Urinary bladder (tissue), 4 donors: ENCODE measurements around the gene TBC1D14. TPM values are rescaled to one million over a fixed set of nuclear protein-coding genes. Genes with fewer than 3 reads are reported as not detected.

ENCODE experiments used
- DNase-seq: peaks from one replicate; pipeline ENCODE4 v3.0.0-alpha.2; 2015; ENCODE audit errors: extremely low spot score
- H3K27ac ChIP-seq: one replicate; pipeline ENCODE4 v1.5.1; 2013; ENCODE audit warnings: low read depth, mild to moderate bottlenecking, moderate library complexity
- H3K36me3 ChIP-seq: one replicate; pipeline ENCODE4 v1.6.1; 2013; ENCODE audit warnings: mild to moderate bottlenecking, moderate library complexity; ENCODE audit not compliant: insufficient read depth
- H3K4me1 ChIP-seq: one replicate; pipeline ENCODE4 v1.6.1; 2013; ENCODE audit warnings: mild to moderate bottlenecking, moderate library complexity; ENCODE audit not compliant: insufficient read depth
- H3K4me3 ChIP-seq: one replicate; pipeline ENCODE4 v1.5.1; 2013; ENCODE audit warnings: low read depth, low read length
- WGBS: extraction: QIAGEN DNeasy Blood & Tissue Kit; methylation state at CpG from one replicate; pipeline ENCODE4 v1.1.7; 2013; 5-methylcytosine and 5-hydroxymethylcytosine counted together
- polyA plus RNA-seq: library from polyadenylated mRNA; stranded (reverse); fragments of 200-250 nt; gene quantifications from one replicate; pipeline ENCODE4 v1.2.3, GENCODE V29; 2013
- total RNA-seq: library from RNA; depleted of rRNA; stranded (reverse); fragments of >200 nt; gene quantifications from one replicate; pipeline ENCODE4 v1.2.3, GENCODE V29; 2014
- donor health status: healthy with polysubstance abuse.
- donor health status: healthy.

TBC1D14 gene
- total and polyA plus RNA-seq, 2 donors, result 33.0 to 40.7 TPM

GRCh38 chr4:7050481-7051143 is 141.0 kb downstream of the TBC1D14 start:
- no peak overlapping the region for H3K4me3 ChIP-seq
- no peaks in the 10 kb centered on the region for H3K4me1 ChIP-seq
- no peak overlapping the region for H3K27ac ChIP-seq
- DNase-seq, result no peak
- H3K36me3 ChIP-seq, result peaks cover 1% of the 10 kb centered on the region
- WGBS, result 85% methylated on average over 36 of the region's 36 CpGs

DNA sequence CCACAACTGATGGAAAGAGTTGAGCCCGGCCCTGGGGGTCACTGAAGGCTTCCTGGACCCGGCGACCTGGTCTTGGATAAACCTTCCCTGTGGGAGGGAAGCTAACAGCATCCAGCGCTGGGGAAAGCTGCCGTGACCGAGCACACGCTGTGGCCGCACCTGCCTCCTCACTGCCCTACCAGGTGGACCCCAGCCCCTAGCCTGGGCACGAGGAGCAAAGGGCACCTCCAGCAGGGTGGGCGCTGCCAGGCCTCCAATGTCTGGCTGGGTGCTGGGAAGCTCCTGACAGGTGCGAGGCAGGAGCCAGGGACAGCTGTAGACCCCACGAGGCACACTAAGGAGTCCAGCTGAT is 141.5 kb downstream of the TBC1D14 start:
- 85% methylated on average over 12 of the region's 12 CpGs for WGBS
- Histone ChIP-seq H3K27ac (no peak overlapping the region), H3K4me1 (no peaks in the 10 kb centered on the region), H3K4me3 (no peak overlapping the region), H3K36me3 (peaks cover 2% of the 10 kb centered on the region)
- DNase-seq, result no peak

DNA sequence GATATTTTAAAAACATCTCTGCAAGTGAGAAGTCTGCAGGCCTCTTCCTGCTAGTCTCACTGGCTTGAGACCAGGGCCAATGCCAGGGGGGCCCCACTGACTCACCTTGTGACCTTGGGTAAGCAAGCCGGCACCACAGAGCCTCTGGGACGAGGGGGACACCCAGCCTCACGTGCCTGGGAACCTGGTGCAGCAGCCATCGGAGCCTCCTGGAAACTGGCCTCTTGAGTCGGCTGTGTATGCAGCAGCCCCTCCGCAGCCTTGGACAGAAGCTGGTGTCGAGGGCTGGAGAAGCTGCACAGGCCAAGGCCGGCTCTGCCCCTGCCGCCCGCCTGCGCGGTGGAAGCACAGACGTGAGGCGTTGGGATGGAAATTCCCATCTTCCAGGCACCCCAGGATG is 142.3 kb downstream of the TBC1D14 start:
- no peak for DNase-seq

GRCh38 chr4:7052313-7052712 is 142.7 kb downstream of the TBC1D14 start:
- no peak overlapping the region for H3K4me3 ChIP-seq
- no peak overlapping the region for H3K27ac ChIP-seq
- no peaks in the 10 kb centered on the region for H3K4me1 ChIP-seq
- WGBS, result 92% methylated on average over 14 of the region's 14 CpGs
- no peak for DNase-seq
- H3K36me3 ChIP-seq, result peaks cover 2% of the 10 kb centered on the region

More for the DNA sequence above, 142.3 kb downstream of the TBC1D14 start:
- H3K4me3 ChIP-seq, result no peak overlapping the region
- no peaks in the 10 kb centered on the region for H3K4me1 ChIP-seq
- peaks cover 2% of the 10 kb centered on the region for H3K36me3 ChIP-seq
- WGBS, result 90% methylated on average over 14 of the region's 14 CpGs
- H3K27ac ChIP-seq, result no peak overlapping the region

DNA sequence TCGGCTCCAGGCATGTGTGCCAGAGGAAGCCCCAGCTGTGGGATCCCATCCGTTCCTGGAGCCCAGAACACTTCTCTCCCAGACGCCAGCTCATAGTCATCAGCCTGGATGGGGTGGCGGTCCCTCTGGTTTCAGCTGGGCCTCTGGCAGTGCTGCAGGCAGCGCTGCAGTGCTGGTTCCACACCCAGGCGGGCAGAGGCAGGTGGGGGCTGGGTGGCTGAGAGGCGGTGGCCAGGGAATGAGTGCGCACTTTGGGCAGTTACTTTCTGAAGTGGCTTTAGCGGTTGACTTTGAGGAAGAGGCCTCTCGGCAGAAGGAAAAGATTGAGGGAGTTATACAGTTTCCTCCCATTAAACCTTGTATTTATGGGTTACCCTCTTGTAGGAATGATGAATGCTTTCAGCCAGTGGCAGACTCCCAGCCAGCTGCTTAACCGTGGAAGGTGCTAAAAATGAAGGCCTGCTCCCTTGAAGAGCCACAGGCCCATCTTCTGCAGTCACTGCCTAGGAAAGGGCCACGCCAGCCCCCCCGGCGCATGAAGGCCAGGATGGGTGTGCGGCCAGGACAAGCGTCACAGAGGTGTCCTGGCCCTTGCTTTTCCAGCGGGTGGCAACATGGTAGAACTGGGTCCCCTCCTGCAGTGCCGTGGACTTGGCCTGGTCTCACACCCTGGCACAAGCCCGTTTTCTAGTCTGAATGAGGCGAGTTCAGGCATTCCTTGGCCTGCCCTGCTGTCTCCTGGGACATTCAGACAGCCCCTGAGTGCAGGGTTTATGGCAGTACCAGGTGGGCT is 143.5 kb downstream of the TBC1D14 start:
- no peaks in the 10 kb centered on the region for H3K4me1 ChIP-seq

DNA sequence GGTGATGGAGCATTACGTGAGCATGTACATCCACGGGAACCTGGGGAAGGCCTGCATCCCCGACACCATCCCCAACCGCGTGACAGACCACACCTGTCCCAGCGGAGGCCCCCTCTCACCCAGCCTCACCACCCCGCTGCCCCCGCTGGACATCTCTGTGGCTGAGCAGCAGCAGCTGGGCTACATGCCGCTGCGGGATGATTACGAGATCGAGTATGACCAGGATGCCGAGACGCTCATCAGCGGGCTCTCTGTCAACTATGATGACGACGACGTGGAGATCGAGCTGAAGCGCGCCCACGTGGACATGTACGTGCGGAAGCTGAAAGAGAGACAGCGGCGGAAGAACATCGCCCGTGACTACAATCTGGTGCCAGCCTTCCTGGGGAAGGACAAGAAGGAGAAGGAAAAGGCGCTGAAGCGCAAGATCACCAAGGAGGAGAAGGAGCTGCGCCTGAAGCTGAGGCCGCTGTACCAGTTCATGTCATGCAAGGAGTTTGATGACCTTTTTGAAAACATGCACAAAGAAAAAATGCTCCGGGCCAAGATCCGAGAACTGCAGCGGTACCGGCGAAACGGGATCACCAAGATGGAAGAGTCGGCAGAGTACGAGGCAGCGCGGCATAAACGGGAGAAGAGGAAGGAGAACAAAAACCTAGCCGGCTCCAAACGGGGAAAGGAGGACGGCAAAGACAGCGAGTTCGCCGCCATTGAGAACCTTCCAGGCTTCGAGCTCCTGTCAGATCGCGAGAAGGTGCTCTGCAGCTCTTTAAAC is 144.7 kb downstream of the TBC1D14 start:
- peaks cover 2% of the 10 kb centered on the region for H3K36me3 ChIP-seq
- 96% methylated on average over 52 of the region's 52 CpGs for WGBS
- DNase-seq, result no peak
- no peak overlapping the region for H3K4me3 ChIP-seq
- no peaks in the 10 kb centered on the region for H3K4me1 ChIP-seq
- no peak overlapping the region for H3K27ac ChIP-seq

More for the DNA sequence above, 143.5 kb downstream of the TBC1D14 start:
- 76% methylated on average over 20 of the region's 20 CpGs for WGBS
- Histone ChIP-seq H3K27ac (no peak overlapping the region), H3K4me3 (no peak overlapping the region), H3K36me3 (peaks cover 2% of the 10 kb centered on the region)
- no peak for DNase-seq

- Histone ChIP-seq H3K27ac (no peak overlapping the region), H3K4me3 (no peak overlapping the region), H3K36me3 (peaks cover 2% of the 10 kb centered on the region), H3K4me1 (no peaks in the 10 kb centered on the region)
- 91% methylated on average over 31 of the region's 31 CpGs for WGBS
- DNase-seq, result no peak
Observed at GRCh38 chr4:7055111-7055989, 145.7 kb downstream of the TBC1D14 start.

DNA sequence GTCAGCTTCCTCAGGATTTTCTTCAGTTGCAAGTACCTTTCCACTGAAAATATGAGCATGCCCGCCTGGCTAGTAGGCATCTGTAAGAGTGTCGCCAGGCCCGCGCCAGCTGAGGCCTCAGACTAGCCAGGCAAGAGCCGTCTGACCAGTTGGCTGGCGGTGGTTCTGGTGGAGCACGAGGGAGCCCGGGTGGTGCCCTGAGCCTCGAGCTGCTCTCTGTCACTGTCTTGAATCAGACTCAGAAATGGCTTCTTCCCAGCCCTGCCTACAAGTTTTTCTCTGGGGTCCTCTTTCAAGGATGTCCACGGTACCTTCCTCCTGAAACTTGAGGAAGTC is 146.3 kb downstream of the TBC1D14 start:
- no peak overlapping the region for H3K4me3 ChIP-seq
- DNase-seq, result no peak
- 94% methylated on average over 10 of the region's 10 CpGs for WGBS
- no peaks in the 10 kb centered on the region for H3K4me1 ChIP-seq
- peaks cover 4% of the 10 kb centered on the region for H3K36me3 ChIP-seq
- H3K27ac ChIP-seq, result no peak overlapping the region

- H3K4me1 ChIP-seq, result no peaks in the 10 kb centered on the region
- no peak for DNase-seq
- no peak overlapping the region for H3K4me3 ChIP-seq
- WGBS, result 90% methylated on average over 3 of the region's 3 CpGs
- H3K27ac ChIP-seq, result no peak overlapping the region
- H3K36me3 ChIP-seq, result peaks cover 7% of the 10 kb centered on the region
Observed at GRCh38 chr4:7058792-7059191, 149.2 kb downstream of the TBC1D14 start.

GRCh38 chr4:7059662-7060061 is 150.0 kb downstream of the TBC1D14 start:
- H3K36me3 ChIP-seq, result peaks cover 7% of the 10 kb centered on the region
- WGBS, result 81% methylated on average over 11 of the region's 11 CpGs
- DNase-seq, result no peak

GRCh38 chr4:7060346-7061150 is 150.9 kb downstream of the TBC1D14 start:
- 88% methylated on average over 20 of the region's 20 CpGs for WGBS
- Histone ChIP-seq H3K27ac (no peak overlapping the region), H3K36me3 (peaks cover 7% of the 10 kb centered on the region), H3K4me1 (no peaks in the 10 kb centered on the region), H3K4me3 (no peak overlapping the region)
- DNase-seq, result no peak

More at GRCh38 chr4:7059662-7060061, 150.0 kb downstream of the TBC1D14 start:
- no peak overlapping the region for H3K27ac ChIP-seq
- H3K4me1 ChIP-seq, result no peaks in the 10 kb centered on the region
- no peak overlapping the region for H3K4me3 ChIP-seq

DNA sequence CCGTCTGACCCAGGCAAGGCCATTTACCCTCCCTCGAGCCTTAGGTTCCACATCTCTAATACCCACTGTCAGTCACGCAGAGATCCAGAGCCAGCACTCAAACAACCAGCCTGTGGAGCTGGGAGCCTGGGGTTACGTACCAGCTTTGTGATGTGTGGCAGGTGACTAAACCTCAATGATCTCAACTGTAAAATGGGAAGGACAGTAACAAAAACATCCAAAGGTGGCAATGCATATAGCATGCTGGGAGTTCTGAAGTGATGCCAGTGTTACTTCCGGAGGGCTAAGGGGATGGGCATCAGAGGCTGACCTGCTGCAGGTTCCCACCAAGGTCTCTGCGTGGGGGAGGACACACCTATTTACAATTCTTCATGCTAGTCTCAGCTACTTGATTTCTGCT is 152.2 kb downstream of the TBC1D14 start:
- 93% methylated on average over 6 of the region's 6 CpGs for WGBS
- Histone ChIP-seq H3K4me3 (no peak overlapping the region), H3K36me3 (peaks cover 5% of the 10 kb centered on the region), H3K27ac (no peak overlapping the region), H3K4me1 (peaks cover 3% of the 10 kb centered on the region)
- no peak for DNase-seq
